Neural cell (in vitro differentiated cells): ENCODE measurements around the gene GMCL1. TPM values are rescaled to one million over a fixed set of nuclear protein-coding genes. Genes with fewer than 3 reads are reported as not detected.

Experiments
- H2AFZ ChIP-seq: fragments of 200-600, 300-800 bp; sonication (generic), shearing (Covaris generic); 2 replicates; pipeline ENCODE4 v1.6.0; 2014; ENCODE audit warnings: low read depth, mild to moderate bottlenecking, antibody characterized with exemption, low read length, moderate library complexity
- H3F3A ChIP-seq: fragments of 200-600 bp; shearing (Covaris generic); 2 replicates; pipeline ENCODE4 v1.6.1; 2016; ENCODE audit warnings: mild to moderate bottlenecking, moderate library complexity, mixed read lengths, antibody characterized with exemption, low read length; ENCODE audit not compliant: insufficient read depth, poor library complexity, severe bottlenecking
- H3K27ac ChIP-seq: fragments of 200-600, 300-800 bp; sonication (generic), shearing (Covaris generic); 2 replicates; pipeline ENCODE4 v1.5.1; 2014; ENCODE audit warnings: mild to moderate bottlenecking, low read length, moderate library complexity
- H3K27me3 ChIP-seq: fragments of 300-800, 200-600 bp; sonication (generic), shearing (Covaris generic); 2 replicates; pipeline ENCODE4 v1.6.0; 2014; ENCODE audit warnings: mild to moderate bottlenecking, low read depth, low read length, moderate library complexity; ENCODE audit not compliant: insufficient read depth
- H3K36me3 ChIP-seq: fragments of 300-800, 200-600 bp; sonication (generic), shearing (Covaris generic); 2 replicates; pipeline ENCODE4 v1.5.1; 2014; ENCODE audit warnings: mild to moderate bottlenecking, antibody characterized with exemption, low read length, moderate library complexity; ENCODE audit not compliant: insufficient read depth
- H3K4me2 ChIP-seq: fragments of 300-800, 200-600 bp; sonication (generic), shearing (Covaris generic); 2 replicates; pipeline ENCODE4 v1.6.0; 2014; ENCODE audit warnings: mild to moderate bottlenecking, low read length
- H3K4me3 ChIP-seq: fragments of 300-800, 200-600 bp; sonication (generic), shearing (Covaris generic); 2 replicates; pipeline ENCODE4 v1.5.1; 2014; ENCODE audit warnings: mild to moderate bottlenecking, low read length, moderate library complexity
- H3K79me2 ChIP-seq: fragments of 200-600 bp; shearing (Covaris generic); replicated peaks from 2 replicates; pipeline ENCODE4 v1.6.0; 2014; ENCODE audit warnings: mild to moderate bottlenecking, low read length, moderate library complexity; ENCODE audit not compliant: insufficient read depth
- H3K9ac ChIP-seq: fragments of 300-800, 200-600 bp; sonication (generic), shearing (Covaris generic); 2 replicates; pipeline ENCODE4 v1.6.1; 2016; ENCODE audit warnings: mild to moderate bottlenecking, low read length, mixed read lengths
- H3K9me2 ChIP-seq: fragments of 200-600 bp; shearing (Covaris generic); 2 replicates; pipeline ENCODE4 v1.6.1; 2016; ENCODE audit warnings: mild to moderate bottlenecking, low read length, mixed read lengths; ENCODE audit not compliant: insufficient read depth
- H3K9me3 ChIP-seq: fragments of 200-600, 300-800 bp; sonication (generic), shearing (Covaris generic); 2 replicates; pipeline ENCODE4 v1.6.1; 2016; ENCODE audit warnings: mild to moderate bottlenecking, mixed run types, low read length, moderate library complexity, mixed read lengths
- H4K20me1 ChIP-seq: fragments of 200-600 bp; shearing (Covaris generic); 2 replicates; pipeline ENCODE4 v1.6.1; 2016; ENCODE audit warnings: mild to moderate bottlenecking, mixed run types; ENCODE audit not compliant: insufficient read depth
- CTCF ChIP-seq: fragments of 450-650 bp; IDR thresholded peaks from 2 replicates; pipeline ENCODE4 v1.5.1; 2014; ENCODE audit warnings: antibody characterized with exemption, mild to moderate bottlenecking, moderate library complexity; ENCODE audit not compliant: poor library complexity, severe bottlenecking
- EP300 ChIP-seq: fragments of 450-650 bp; conservative IDR thresholded peaks from 2 replicates; pipeline ENCODE4 v1.6.1; 2014; ENCODE audit warnings: antibody characterized with exemption, mild to moderate bottlenecking, moderate library complexity; ENCODE audit not compliant: poor library complexity, severe bottlenecking
- EZH2 ChIP-seq: fragments of 200-600, 300-800 bp; shearing (Covaris generic), sonication (generic); IDR thresholded peaks from 2 replicates; pipeline ENCODE4 v1.6.1; 2014; ENCODE audit warnings: antibody characterized with exemption, low read length, borderline replicate concordance, mild to moderate bottlenecking; ENCODE audit not compliant: insufficient read depth, poor library complexity, severe bottlenecking
- MXI1 ChIP-seq: fragments of 450-650 bp; conservative IDR thresholded peaks from 2 replicates; pipeline ENCODE4 v1.6.1; 2014; ENCODE audit warnings: antibody characterized with exemption, mild to moderate bottlenecking; ENCODE audit not compliant: poor library complexity, severe bottlenecking
- POLR2AphosphoS5 ChIP-seq: IDR thresholded peaks from 2 replicates; pipeline ENCODE4 v1.6.1; 2012
- RAD21 ChIP-seq: fragments of 450-650 bp; conservative IDR thresholded peaks from 2 replicates; pipeline ENCODE4 v1.6.1; 2014; ENCODE audit warnings: antibody characterized with exemption, mild to moderate bottlenecking, moderate library complexity
- REST ChIP-seq: IDR thresholded peaks from 2 replicates; pipeline ENCODE4 v1.6.1; 2012; ENCODE audit warnings: borderline replicate concordance
- SMC3 ChIP-seq: fragments of 450-650 bp; conservative IDR thresholded peaks from 2 replicates; pipeline ENCODE4 v1.6.1; 2014; ENCODE audit warnings: antibody characterized with exemption, mild to moderate bottlenecking, moderate library complexity; ENCODE audit not compliant: poor library complexity
- TAF1 ChIP-seq: IDR thresholded peaks from 2 replicates; pipeline ENCODE4 v1.6.1; 2012; ENCODE audit warnings: low read depth
- polyA plus RNA-seq: library from polyadenylated mRNA; depleted of rRNA; stranded (reverse); fragments of >200 nt; gene quantifications from 2 replicates; pipeline ENCODE4 v1.2.3, GENCODE V29; 2014

Gene GMCL1
- polyA plus RNA-seq, 1 donor from 2014 or later: 18.8 TPM

DNA sequence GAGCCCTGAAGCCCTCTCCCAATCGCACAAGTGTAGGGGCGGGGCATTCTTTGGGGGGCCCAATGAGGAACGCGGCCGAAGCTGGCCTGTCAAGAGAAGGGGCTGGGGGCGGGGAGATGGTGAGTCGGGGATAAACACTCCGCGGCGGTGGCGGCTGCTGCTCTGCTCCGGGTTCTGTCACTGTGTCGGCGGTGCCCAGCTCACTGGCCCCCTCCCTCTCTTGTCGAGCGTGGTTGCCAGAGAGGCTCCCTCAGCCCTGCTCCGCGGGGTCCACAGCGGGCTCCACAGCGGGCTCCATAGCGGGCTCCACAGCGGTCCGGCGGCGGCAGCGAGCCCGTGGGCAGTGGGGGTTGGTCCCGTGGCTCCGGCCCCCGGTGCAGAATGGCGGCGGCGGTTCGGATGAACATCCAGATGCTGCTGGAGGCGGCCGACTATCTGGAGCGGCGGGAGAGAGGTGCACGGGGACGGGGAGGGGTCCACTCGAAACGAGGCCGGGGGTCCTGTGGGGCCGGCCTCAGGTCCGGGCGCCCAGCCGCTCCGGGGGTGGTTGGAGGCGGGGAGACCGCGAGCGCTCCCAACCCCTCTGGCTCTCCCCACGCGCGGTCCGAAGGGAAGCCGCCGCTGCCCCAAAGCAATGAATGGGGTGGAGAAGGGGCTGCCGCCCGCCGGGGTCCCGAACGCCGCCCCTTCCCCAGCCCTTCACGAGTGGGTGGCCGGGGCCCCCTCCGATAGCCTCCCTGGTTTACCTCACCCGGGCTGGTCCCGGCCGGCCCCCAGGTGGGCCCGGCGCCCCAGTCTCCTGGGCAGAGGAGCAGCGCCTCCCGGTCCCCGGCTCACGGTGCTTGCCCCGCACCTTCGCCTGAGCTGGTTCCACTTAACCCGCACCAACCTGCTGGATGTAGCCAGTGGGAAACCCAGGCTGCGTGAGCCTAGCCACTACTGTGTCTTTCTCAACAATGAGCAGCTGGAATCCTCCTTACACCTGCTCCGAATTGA, 85.8 kb downstream of the GMCL1 start, which contains the start of gene MXD1:
MXD1 (plus strand) TSS at position 160 of the 996 bp plus-strand sequence; CDS start at position 382, 222 bp downstream.
- Histone ChIP-seq H3K9me3 (no peaks in the 10 kb centered on the region), H3K36me3 (no peaks in the 10 kb centered on the region), H3F3A (no peaks in the 10 kb centered on the region), H2AFZ (peak within 1 kb of the TSS; percentile 73), H4K20me1 (no peaks in the 10 kb centered on the region), H3K4me3 (peak within 1 kb of the TSS; percentile 85), H3K79me2 (peaks cover 25% of the 10 kb centered on the region), H3K27me3 (no peaks in the 10 kb centered on the region), H3K4me2 (peak within 1 kb of the TSS; percentile 54), H3K9ac (peak within 1 kb of the TSS; percentile 95), H3K27ac (peak within 1 kb of the TSS; percentile 90), H3K9me2 (no peaks in the 10 kb centered on the region)
- peak; percentile 91 for TF ChIP-seq REST
- peak; percentile 98 for TF ChIP-seq POLR2AphosphoS5
- TF ChIP-seq SMC3: peak; percentile 45
- peak; percentile 27 for TF ChIP-seq MXI1
- peak; percentile 88 for TF ChIP-seq TAF1
- TF ChIP-seq RAD21: peak; percentile 27
- no peak for TF ChIP-seq EZH2
- TF ChIP-seq EP300: peak; percentile 8
- no peak for TF ChIP-seq CTCF

- H3K4me3 ChIP-seq: peak overlapping the region; percentile 85
- no peak for TF ChIP-seq CTCF
- TF ChIP-seq POLR2AphosphoS5: no peak
- TF ChIP-seq SMC3: no peak
- TF ChIP-seq RAD21: no peak
- TF ChIP-seq REST: no peak
- TF ChIP-seq TAF1: no peak
- TF ChIP-seq MXI1: no peak
- no peak for TF ChIP-seq EZH2
- TF ChIP-seq EP300: no peak
These were observed 86.6 kb downstream of the GMCL1 start for GRCh38 chr2:69916106-69916505.

More at GRCh38 chr2:69916106-69916505, 86.6 kb downstream of the GMCL1 start:
- Histone ChIP-seq H3K9me2 (no peaks in the 10 kb centered on the region), H3K79me2 (peaks cover 25% of the 10 kb centered on the region), H3K27ac (peak overlapping the region; percentile 90), H4K20me1 (no peaks in the 10 kb centered on the region), H3K4me2 (peak overlapping the region; percentile 41), H3K9ac (peak overlapping the region; percentile 92), H3K27me3 (no peaks in the 10 kb centered on the region), H3K36me3 (no peaks in the 10 kb centered on the region), H3K9me3 (no peaks in the 10 kb centered on the region), H2AFZ (no peak overlapping the region), H3F3A (no peaks in the 10 kb centered on the region)
